ENCODE measurements around the gene RIPK4.

The RIPK4 gene

GRCh38 chr21:41713495-41714281, 53.2 kb downstream of the RIPK4 start:
- H3K4me3 ChIP-seq (ENCODE audit: low read depth, low read length): no peak overlapping the region
- TF ChIP-seq, protein P1, sequence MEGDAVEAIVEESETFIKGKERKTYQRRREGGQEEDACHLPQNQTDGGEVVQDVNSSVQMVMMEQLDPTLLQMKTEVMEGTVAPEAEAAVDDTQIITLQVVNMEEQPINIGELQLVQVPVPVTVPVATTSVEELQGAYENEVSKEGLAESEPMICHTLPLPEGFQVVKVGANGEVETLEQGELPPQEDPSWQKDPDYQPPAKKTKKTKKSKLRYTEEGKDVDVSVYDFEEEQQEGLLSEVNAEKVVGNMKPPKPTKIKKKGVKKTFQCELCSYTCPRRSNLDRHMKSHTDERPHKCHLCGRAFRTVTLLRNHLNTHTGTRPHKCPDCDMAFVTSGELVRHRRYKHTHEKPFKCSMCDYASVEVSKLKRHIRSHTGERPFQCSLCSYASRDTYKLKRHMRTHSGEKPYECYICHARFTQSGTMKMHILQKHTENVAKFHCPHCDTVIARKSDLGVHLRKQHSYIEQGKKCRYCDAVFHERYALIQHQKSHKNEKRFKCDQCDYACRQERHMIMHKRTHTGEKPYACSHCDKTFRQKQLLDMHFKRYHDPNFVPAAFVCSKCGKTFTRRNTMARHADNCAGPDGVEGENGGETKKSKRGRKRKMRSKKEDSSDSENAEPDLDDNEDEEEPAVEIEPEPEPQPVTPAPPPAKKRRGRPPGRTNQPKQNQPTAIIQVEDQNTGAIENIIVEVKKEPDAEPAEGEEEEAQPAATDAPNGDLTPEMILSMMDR (IDR thresholded peaks at IDR 0.05; ENCODE audit: control insufficient read depth, extremely low read depth, insufficient read depth): no peak
- no peak for DNase-seq (ENCODE audit: low read depth)

DNA sequence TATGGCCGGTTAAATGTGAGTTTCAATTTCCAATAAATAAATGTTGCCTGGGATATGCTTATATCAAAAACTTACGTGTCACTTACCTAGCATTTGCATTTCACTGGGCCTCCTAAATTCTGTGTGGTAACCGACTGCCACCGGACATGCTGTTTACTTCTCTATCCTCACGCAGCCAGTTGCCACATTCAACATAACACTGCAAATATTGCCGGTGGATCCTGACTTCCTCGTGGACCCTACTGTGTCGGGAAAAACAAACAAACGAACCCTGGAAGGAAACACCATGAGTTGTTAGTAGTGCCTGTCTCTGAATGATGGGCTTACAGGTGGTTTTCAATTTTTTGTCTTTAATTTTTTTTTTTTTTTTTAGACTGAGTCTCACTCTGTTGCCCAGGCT, 54.1 kb downstream of the RIPK4 start:
- DNase-seq (ENCODE audit: low read depth): peak; percentile 7
- H3K4me3 ChIP-seq (ENCODE audit: low read depth, low read length): no peak overlapping the region
- TF ChIP-seq, protein P1 (IDR thresholded peaks at IDR 0.05; ENCODE audit: control insufficient read depth, extremely low read depth, insufficient read depth): no peak

DNA sequence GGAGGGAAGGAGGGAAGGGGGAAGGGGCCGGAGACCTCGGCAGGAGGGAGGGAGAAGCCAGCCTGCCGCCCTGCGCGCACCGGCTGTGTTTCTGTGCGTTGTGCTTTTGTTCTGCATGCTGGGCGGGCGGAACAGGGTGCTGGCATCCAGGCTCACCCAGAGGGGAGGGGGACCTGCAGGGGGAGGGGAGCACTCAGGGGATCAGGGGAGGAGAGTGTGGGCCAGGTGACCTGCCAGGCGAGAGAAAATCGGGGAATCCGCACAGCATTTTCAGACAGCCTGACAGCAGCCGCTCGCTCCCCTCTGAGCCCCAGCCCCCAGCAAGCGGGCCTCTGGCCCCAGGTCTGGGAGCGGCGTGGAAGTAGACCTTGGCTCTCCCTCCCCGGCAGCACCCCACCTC, 54.7 kb downstream of the RIPK4 start:
- no peak for DNase-seq (ENCODE audit: low read depth)
- H3K4me3 ChIP-seq (ENCODE audit: low read depth, low read length): no peak overlapping the region
- TF ChIP-seq, protein P1 (IDR thresholded peaks at IDR 0.05; ENCODE audit: control insufficient read depth, extremely low read depth, insufficient read depth): no peak

- TF ChIP-seq, protein P1 (IDR thresholded peaks at IDR 0.05; ENCODE audit: control insufficient read depth, extremely low read depth, insufficient read depth): no peak
- H3K4me3 ChIP-seq (ENCODE audit: low read depth, low read length): no peak overlapping the region
Observed at GRCh38 chr21:41711416-41712007, 55.3 kb downstream of the RIPK4 start.

GRCh38 chr21:41710823-41711160, 56.1 kb downstream of the RIPK4 start:
- DNase-seq (ENCODE audit: low read depth): no peak
- no peak overlapping the region for H3K4me3 ChIP-seq (ENCODE audit: low read depth, low read length)
- TF ChIP-seq, protein P1 (IDR thresholded peaks at IDR 0.05; ENCODE audit: control insufficient read depth, extremely low read depth, insufficient read depth): no peak

More at GRCh38 chr21:41711416-41712007, 55.3 kb downstream of the RIPK4 start:
- no peak for DNase-seq (ENCODE audit: low read depth)

DNA sequence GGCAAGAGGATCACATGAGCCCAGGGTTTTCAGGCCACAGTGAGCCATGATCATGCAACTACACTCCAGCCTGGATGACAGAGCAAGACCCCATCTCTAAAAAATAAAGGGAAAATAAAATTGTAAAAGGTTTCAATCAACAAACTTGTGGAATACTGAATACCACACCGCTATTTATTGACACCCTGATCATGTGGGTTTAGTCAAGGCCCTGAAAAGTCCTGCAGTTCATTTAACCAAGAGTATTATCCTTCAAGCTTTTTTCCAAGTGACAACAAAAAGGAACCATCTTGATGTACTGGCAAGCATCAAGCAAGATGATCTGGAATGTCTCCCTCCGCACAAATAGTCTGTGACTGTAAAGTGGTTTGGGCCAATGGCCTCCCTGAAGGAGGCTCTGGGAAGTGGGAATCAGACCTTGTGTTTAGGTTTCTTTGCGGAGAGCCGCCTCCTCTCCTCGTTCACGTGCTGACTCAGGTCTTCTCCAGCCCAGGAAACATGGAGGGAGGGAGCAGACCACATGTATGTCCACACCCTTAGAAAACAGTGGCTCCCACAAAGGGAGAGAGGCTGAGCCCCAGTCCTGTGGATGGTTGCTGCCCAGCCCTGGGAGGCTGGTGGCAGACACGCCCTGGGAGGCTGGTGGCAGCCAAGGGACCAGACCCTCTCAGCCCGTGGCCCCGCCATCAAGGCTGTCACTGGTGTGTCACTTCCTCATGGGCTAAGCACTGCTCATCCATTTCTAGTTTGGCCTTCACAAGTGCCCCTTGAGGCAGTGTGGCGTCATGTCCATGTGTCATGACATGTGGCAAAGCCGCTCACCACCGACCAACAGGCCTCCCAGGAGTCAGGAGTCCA, 56.7 kb downstream of the RIPK4 start:
- no peak overlapping the region for H3K4me3 ChIP-seq (ENCODE audit: low read depth, low read length)
- no peak for DNase-seq (ENCODE audit: low read depth)
- TF ChIP-seq, protein P1 (IDR thresholded peaks at IDR 0.05; ENCODE audit: control insufficient read depth, extremely low read depth, insufficient read depth): no peak
